AG04450 (cell line): Measurements from ENCODE around the gene AUTS2. TPM values are rescaled to one million over a fixed set of nuclear protein-coding genes. Genes with fewer than 3 reads are reported as not detected.
"Not testable (repeated sequence)": the region's sequence is repeated elsewhere in the genome, so short reads cannot be mapped to it uniquely, and the experiment has no call there.

Experiments
- CTCF ChIA-PET: fragments of 300-600, 350-600 bp; formaldehyde crosslinking; extraction: SDS; loops from one replicate; lab custom pipeline; 2022; ENCODE audit warnings: antibody characterized with exemption, inconsistent platforms; lab: Charles Lee
- POLR2A ChIA-PET: fragments of 350-600 bp; formaldehyde crosslinking; extraction: SDS; loops from one replicate; lab custom pipeline; 2021; ENCODE audit warnings: antibody characterized with exemption, inconsistent platforms; lab: Yijun Ruan, JAX
- DNase-seq: peaks from one replicate; pipeline ENCODE4 v3.0.0-alpha.2; 2011; ENCODE audit warnings: low read depth, low spot score
- H3K27ac ChIP-seq: one replicate; pipeline ENCODE4 v1.5.1; 2012; ENCODE audit warnings: low read depth, low read length, control low read depth
- H3K27me3 ChIP-seq: one replicate; pipeline ENCODE4 v1.6.0; 2012; ENCODE audit warnings: low read length; ENCODE audit not compliant: control insufficient read depth, insufficient read depth
- H3K4me3 ChIP-seq: 2 replicates; pipeline ENCODE4 v1.5.1; 2011; ENCODE audit warnings: mild to moderate bottlenecking, low read depth, low read length, control low read depth
- H3K9me3 ChIP-seq: 2 replicates; pipeline ENCODE4 v1.5.1; 2012; ENCODE audit warnings: low read length; ENCODE audit not compliant: control insufficient read depth, insufficient read depth
- polyA plus RNA-seq: library from polyadenylated mRNA; depleted of rRNA; stranded (reverse); fragments of >200 nt; gene quantifications from 2 replicates; pipeline ENCODE4 v1.2.3, GENCODE V29; 2011
- TF ChIP-seq, protein P1 (sequence below): IDR thresholded peaks from 2 replicates; pipeline ENCODE4 v1.5.1; 2011; ENCODE audit warnings: low read depth, low read length, control low read depth, inconsistent platforms

AUTS2 gene
- polyA plus RNA-seq, 1 experiment = 1.5 TPM

- Histone ChIP-seq H3K27me3 (no peaks in the 10 kb centered on the region), H3K27ac (no peak overlapping the region), H3K4me3 (no peak overlapping the region), H3K9me3 (no peaks in the 10 kb centered on the region)
- TF ChIP-seq, protein P1, sequence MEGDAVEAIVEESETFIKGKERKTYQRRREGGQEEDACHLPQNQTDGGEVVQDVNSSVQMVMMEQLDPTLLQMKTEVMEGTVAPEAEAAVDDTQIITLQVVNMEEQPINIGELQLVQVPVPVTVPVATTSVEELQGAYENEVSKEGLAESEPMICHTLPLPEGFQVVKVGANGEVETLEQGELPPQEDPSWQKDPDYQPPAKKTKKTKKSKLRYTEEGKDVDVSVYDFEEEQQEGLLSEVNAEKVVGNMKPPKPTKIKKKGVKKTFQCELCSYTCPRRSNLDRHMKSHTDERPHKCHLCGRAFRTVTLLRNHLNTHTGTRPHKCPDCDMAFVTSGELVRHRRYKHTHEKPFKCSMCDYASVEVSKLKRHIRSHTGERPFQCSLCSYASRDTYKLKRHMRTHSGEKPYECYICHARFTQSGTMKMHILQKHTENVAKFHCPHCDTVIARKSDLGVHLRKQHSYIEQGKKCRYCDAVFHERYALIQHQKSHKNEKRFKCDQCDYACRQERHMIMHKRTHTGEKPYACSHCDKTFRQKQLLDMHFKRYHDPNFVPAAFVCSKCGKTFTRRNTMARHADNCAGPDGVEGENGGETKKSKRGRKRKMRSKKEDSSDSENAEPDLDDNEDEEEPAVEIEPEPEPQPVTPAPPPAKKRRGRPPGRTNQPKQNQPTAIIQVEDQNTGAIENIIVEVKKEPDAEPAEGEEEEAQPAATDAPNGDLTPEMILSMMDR = no peak
- POLR2A ChIA-PET = no interaction called here
- DNase-seq = no peak
- CTCF ChIA-PET = no interaction called here
Observed at GRCh38 chr7:70267381-70268120, 669.3 kb downstream of the AUTS2 start.

DNA sequence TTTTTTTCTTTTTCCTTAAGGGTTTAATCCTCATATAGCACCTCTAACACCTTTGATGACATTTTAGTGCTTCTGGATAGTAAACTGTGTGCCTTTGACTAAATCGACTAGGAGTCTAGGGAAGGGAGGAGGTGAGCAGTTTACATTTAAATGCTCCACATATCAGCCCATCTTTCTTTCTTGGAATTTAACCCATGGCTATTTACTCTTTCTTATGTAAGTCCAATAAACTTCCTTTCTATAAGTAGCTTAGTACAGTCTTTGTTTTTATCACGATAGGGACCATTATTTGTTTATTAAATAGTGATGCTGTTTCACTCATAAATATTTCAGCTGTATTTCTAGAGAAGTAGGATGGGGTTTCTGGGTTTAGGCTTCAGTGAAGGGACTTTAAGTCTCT, 669.9 kb downstream of the AUTS2 start:
- no peak overlapping the region for H3K4me3 ChIP-seq
- TF ChIP-seq, protein P1 = no peak
- no peak for DNase-seq
- no peaks in the 10 kb centered on the region for H3K27me3 ChIP-seq
- H3K9me3 ChIP-seq = no peaks in the 10 kb centered on the region
- H3K27ac ChIP-seq = no peak overlapping the region
- CTCF ChIA-PET = no interaction called here
- POLR2A ChIA-PET = no interaction called here

- no peak for DNase-seq
- H3K4me3 ChIP-seq = no peak overlapping the region
- no peaks in the 10 kb centered on the region for H3K9me3 ChIP-seq
- H3K27ac ChIP-seq = no peak overlapping the region
- ChIA-PET POLR2A (no interaction called here), CTCF (no interaction called here)
- TF ChIP-seq, protein P1 = no peak
- no peaks in the 10 kb centered on the region for H3K27me3 ChIP-seq
Observed at GRCh38 chr7:70270149-70270548, 671.9 kb downstream of the AUTS2 start.

- Histone ChIP-seq H3K4me3 (no peak overlapping the region), H3K9me3 (no peaks in the 10 kb centered on the region), H3K27me3 (no peaks in the 10 kb centered on the region), H3K27ac (no peak overlapping the region)
- ChIA-PET POLR2A (no interaction called here), CTCF (no interaction called here)
- TF ChIP-seq, protein P1 = no peak
- DNase-seq = no peak
Observed at GRCh38 chr7:70271617-70272081, 673.4 kb downstream of the AUTS2 start.

DNA sequence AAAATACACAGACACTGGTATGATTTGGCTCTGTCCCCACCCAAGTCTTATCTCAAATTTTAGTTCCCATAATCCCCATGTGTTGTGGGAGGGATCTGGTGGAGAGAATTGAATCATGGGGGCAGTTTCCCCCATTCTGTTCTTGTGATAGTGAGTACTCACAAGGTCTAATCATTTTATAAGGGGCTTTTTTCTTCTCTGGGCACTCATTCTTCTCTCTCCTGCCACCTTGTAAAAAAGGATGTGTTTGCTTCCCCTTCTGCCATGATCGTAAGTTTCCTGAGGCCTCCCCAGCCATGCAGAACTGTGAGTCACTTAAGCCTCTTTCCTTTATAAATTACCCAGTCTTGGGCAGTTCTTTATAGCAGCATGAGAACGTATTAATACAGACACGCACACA, 677.3 kb downstream of the AUTS2 start:
- H3K4me3 ChIP-seq, H3K27ac ChIP-seq, H3K27me3 ChIP-seq, POLR2A ChIA-PET, CTCF ChIA-PET, H3K9me3 ChIP-seq, DNase-seq: not testable (repeated sequence)
